BJ (cell line): Measurements from ENCODE around the gene CRADD. TPM values are rescaled to one million over a fixed set of nuclear protein-coding genes. Genes with fewer than 3 reads are reported as not detected.
"Not testable (repeated sequence)": the region's sequence is repeated elsewhere in the genome, so short reads cannot be mapped to it uniquely, and the experiment has no call there.

Experiments
- CTCF ChIA-PET: fragments of 350-600 bp; formaldehyde crosslinking; extraction: SDS; loops from one replicate; lab custom pipeline; 2021; ENCODE audit warnings: antibody characterized with exemption, inconsistent platforms; lab: Yijun Ruan, JAX
- POLR2A ChIA-PET: fragments of 300-600 bp; sonication (Branson Sonifier 250); formaldehyde crosslinking; extraction: SDS; loops from one replicate; lab custom pipeline; 2021; ENCODE audit warnings: antibody characterized with exemption; lab: Charles Lee
- DNase-seq: peaks from one replicate; pipeline ENCODE4 v3.0.0-alpha.2; 2011; ENCODE audit warnings: low read depth
- H3K27me3 ChIP-seq: 2 replicates; pipeline ENCODE4 v1.6.0; 2011; ENCODE audit warnings: low read length; ENCODE audit not compliant: control insufficient read depth, insufficient read depth
- H3K36me3 ChIP-seq: 2 replicates; pipeline ENCODE4 v1.5.1; 2011; ENCODE audit warnings: low read length; ENCODE audit not compliant: control insufficient read depth, insufficient read depth
- H3K4me3 ChIP-seq: 2 replicates; pipeline ENCODE4 v1.5.1; 2011; ENCODE audit warnings: low read depth, mild to moderate bottlenecking, control low read depth, low read length
- CTCF ChIP-seq: IDR thresholded peaks from 2 replicates; pipeline ENCODE4 v1.5.1; 2011; ENCODE audit warnings: low read depth, mild to moderate bottlenecking, control low read depth, inconsistent platforms, low read length, moderate library complexity; ENCODE audit not compliant: insufficient read depth
- polyA plus RNA-seq: library from polyadenylated mRNA; depleted of rRNA; stranded (reverse); fragments of >200 nt; gene quantifications from 2 replicates; pipeline ENCODE4 v1.2.3, GENCODE V29; 2011

The CRADD gene
- polyA plus RNA-seq, 1 experiment: 16.6 TPM

GRCh38 chr12:93880853-93881522 is 203.8 kb downstream of the CRADD start:
- Histone ChIP-seq H3K4me3 (no peak overlapping the region), H3K27me3 (no peaks in the 10 kb centered on the region), H3K36me3 (no peaks in the 10 kb centered on the region)
- no peak for DNase-seq
- ChIA-PET CTCF (interaction anchor here (2.3 kb wide), 1 partner anchor 221 kb away, joined by 9 read pairs; no protein-coding TSS in a partner anchor), POLR2A (interaction anchor here (1.3 to 1.7 kb wide), 2 partner anchors 62 to 67 kb away, joined by 3 to 6 read pairs; no protein-coding TSS in a partner anchor)
- no peak for TF ChIP-seq CTCF

- Histone ChIP-seq H3K27me3 (no peaks in the 10 kb centered on the region), H3K36me3 (no peaks in the 10 kb centered on the region), H3K4me3 (no peak overlapping the region)
- TF ChIP-seq CTCF: no peak
- ChIA-PET CTCF (interaction anchor here (0.9 to 7.8 kb wide), 2 partner anchors 53 to 218 kb away, joined by 4 to 52 read pairs; no protein-coding TSS in a partner anchor), POLR2A (no interaction called here)
- DNase-seq: no peak
Measured at GRCh38 chr12:93882763-93883162, 205.6 kb downstream of the CRADD start.

GRCh38 chr12:93883436-93884154 is 206.4 kb downstream of the CRADD start:
- ChIA-PET POLR2A (interaction anchor here (0.5 kb wide), 1 partner anchor 100 kb away, joined by 3 read pairs; no protein-coding TSS in a partner anchor), CTCF (interaction anchor here (0.7 to 7.8 kb wide), 3 partner anchors 54 to 314 kb away, joined by 3 to 52 read pairs (median 4); no protein-coding TSS in a partner anchor)
- Histone ChIP-seq H3K4me3 (no peak overlapping the region), H3K27me3 (no peaks in the 10 kb centered on the region), H3K36me3 (no peaks in the 10 kb centered on the region)
- no peak for TF ChIP-seq CTCF
- peak; percentile 65 for DNase-seq

- TF ChIP-seq CTCF: no peak
- POLR2A ChIA-PET: no interaction called here
- CTCF ChIA-PET: interaction anchor here (0.7 to 7.8 kb wide), 2 partner anchors 59 to 216 kb away, joined by 3 to 52 read pairs; no protein-coding TSS in a partner anchor
Measured at GRCh38 chr12:93884794-93885460, 207.8 kb downstream of the CRADD start.

GRCh38 chr12:93885973-93886532 is 208.9 kb downstream of the CRADD start:
- CTCF ChIA-PET: interaction anchor here (0.7 to 7.8 kb wide), 7 partner anchors 9 to 215 kb away, joined by 3 to 52 read pairs (median 3); no protein-coding TSS in a partner anchor
- not testable (repeated sequence) for H3K27me3 ChIP-seq, H3K36me3 ChIP-seq, H3K4me3 ChIP-seq, DNase-seq
- POLR2A ChIA-PET: interaction anchor here (0.6 to 1.3 kb wide), 6 partner anchors 25 to 189 kb away, joined by 3 to 9 read pairs (median 4); no protein-coding TSS in a partner anchor

More at GRCh38 chr12:93884794-93885460, 207.8 kb downstream of the CRADD start:
- DNase-seq: no peak
- no peaks in the 10 kb centered on the region for H3K27me3 ChIP-seq
- no peak overlapping the region for H3K4me3 ChIP-seq
- H3K36me3 ChIP-seq: no peaks in the 10 kb centered on the region
